ENCODE measurements around the gene FAM120A. TPM values are rescaled to one million over a fixed set of nuclear protein-coding genes. Genes with fewer than 3 reads are reported as not detected.

The FAM120A gene
- total RNA-seq, 1 experiment from 2014 or later: 70.5 TPM

DNA sequence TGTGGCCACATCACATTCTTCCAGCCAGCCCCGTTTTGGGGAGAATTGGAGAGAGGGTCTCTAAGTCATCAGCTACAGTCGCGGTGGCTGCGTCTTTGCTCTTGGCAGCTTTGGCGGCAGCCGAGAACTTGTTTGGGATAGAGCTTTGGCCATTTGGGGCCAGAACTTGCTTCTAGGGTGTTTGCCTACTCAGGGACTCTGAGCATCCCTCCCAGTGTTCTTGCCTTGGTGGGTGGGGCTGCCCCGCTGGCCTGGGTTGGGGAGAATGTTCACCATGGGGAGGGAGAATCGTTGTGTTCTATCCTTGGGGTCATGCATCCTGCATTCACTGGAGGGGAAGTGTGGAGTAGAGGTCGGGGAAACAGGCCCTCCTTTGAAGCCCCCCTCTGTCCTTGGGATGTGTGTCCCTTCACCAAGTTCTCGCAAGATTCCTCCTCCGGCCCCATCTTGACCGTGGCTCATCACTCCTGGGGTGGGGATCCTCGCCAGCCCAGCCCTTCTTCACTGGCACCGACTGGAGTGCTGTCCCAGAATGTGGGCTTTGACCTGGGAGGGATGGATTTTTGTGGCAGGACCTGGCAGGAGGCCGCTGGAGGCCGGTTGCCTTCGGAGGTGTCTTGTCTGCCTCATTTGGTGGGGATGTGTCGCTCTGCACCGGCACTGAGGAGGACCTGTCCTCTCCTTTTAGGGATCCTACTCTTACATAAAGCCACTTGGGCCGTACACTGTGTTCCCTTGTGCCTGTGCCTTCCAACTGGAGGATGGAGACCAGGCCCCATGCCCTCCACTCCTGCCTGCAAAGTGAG, 128.4 kb downstream of the FAM120A start:
- TF ChIP-seq POLR2AphosphoS5 (IDR thresholded peaks at IDR 0.05; ENCODE audit: low read depth, low read length): no peak
- TF ChIP-seq, protein P1, sequence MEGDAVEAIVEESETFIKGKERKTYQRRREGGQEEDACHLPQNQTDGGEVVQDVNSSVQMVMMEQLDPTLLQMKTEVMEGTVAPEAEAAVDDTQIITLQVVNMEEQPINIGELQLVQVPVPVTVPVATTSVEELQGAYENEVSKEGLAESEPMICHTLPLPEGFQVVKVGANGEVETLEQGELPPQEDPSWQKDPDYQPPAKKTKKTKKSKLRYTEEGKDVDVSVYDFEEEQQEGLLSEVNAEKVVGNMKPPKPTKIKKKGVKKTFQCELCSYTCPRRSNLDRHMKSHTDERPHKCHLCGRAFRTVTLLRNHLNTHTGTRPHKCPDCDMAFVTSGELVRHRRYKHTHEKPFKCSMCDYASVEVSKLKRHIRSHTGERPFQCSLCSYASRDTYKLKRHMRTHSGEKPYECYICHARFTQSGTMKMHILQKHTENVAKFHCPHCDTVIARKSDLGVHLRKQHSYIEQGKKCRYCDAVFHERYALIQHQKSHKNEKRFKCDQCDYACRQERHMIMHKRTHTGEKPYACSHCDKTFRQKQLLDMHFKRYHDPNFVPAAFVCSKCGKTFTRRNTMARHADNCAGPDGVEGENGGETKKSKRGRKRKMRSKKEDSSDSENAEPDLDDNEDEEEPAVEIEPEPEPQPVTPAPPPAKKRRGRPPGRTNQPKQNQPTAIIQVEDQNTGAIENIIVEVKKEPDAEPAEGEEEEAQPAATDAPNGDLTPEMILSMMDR (IDR thresholded peaks at IDR 0.05): no peak
- no peak for TF ChIP-seq TCF7L2 (IDR thresholded peaks at IDR 0.05; ENCODE audit: low read depth, low read length)
- TF ChIP-seq, protein P2, sequence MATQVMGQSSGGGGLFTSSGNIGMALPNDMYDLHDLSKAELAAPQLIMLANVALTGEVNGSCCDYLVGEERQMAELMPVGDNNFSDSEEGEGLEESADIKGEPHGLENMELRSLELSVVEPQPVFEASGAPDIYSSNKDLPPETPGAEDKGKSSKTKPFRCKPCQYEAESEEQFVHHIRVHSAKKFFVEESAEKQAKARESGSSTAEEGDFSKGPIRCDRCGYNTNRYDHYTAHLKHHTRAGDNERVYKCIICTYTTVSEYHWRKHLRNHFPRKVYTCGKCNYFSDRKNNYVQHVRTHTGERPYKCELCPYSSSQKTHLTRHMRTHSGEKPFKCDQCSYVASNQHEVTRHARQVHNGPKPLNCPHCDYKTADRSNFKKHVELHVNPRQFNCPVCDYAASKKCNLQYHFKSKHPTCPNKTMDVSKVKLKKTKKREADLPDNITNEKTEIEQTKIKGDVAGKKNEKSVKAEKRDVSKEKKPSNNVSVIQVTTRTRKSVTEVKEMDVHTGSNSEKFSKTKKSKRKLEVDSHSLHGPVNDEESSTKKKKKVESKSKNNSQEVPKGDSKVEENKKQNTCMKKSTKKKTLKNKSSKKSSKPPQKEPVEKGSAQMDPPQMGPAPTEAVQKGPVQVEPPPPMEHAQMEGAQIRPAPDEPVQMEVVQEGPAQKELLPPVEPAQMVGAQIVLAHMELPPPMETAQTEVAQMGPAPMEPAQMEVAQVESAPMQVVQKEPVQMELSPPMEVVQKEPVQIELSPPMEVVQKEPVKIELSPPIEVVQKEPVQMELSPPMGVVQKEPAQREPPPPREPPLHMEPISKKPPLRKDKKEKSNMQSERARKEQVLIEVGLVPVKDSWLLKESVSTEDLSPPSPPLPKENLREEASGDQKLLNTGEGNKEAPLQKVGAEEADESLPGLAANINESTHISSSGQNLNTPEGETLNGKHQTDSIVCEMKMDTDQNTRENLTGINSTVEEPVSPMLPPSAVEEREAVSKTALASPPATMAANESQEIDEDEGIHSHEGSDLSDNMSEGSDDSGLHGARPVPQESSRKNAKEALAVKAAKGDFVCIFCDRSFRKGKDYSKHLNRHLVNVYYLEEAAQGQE (IDR thresholded peaks at IDR 0.05; ENCODE audit: insufficient read depth in 1 of 2, low read depth in 2 of 2, low read length in 1 of 2): no peak
- TF ChIP-seq SIN3A (IDR thresholded peaks at IDR 0.05; ENCODE audit: borderline replicate concordance, insufficient read depth, low read depth, low read length): no peak
- Histone ChIP-seq H3K9me3 (ENCODE audit: control insufficient read depth, insufficient read depth, low read depth, low read length) (no peaks in the 10 kb centered on the region; the same call in 1 of the 2 replicates), H3K27ac (ENCODE audit: low read length) (no peak overlapping the region), H3K4me3 (ENCODE audit: low read depth in 2 of 2, low read length in 2 of 2) (no peak overlapping the region), H3K4me1 (ENCODE audit: control insufficient read depth, insufficient read depth, low read length) (peaks cover 10% of the 10 kb centered on the region), H3K27me3 (ENCODE audit: control insufficient read depth, insufficient read depth, low read length) (no peaks in the 10 kb centered on the region), H3K36me3 (ENCODE audit: control insufficient read depth, insufficient read depth, low read length) (no peaks in the 10 kb centered on the region; the same call in 1 of the 2 replicates)
- intact Hi-C loops (cut with micrococcal nuclease; ENCODE audit: unreplicated experiment) (no loop called here), in situ Hi-C loops (cut with HindIII; ENCODE audit: low pct_unique_long_range_greater_than_20kb, low sequenced_read_pairs) (no loop called here)
- ATAC-seq: no peak
- CTCF ChIA-PET: no interaction called here
- no TSS peak for BruUV-seq (replicated peaks)
- POLR2A ChIA-PET: no interaction called here
- no peak for DNase-seq (ENCODE audit: low read depth, low spot score)

DNA sequence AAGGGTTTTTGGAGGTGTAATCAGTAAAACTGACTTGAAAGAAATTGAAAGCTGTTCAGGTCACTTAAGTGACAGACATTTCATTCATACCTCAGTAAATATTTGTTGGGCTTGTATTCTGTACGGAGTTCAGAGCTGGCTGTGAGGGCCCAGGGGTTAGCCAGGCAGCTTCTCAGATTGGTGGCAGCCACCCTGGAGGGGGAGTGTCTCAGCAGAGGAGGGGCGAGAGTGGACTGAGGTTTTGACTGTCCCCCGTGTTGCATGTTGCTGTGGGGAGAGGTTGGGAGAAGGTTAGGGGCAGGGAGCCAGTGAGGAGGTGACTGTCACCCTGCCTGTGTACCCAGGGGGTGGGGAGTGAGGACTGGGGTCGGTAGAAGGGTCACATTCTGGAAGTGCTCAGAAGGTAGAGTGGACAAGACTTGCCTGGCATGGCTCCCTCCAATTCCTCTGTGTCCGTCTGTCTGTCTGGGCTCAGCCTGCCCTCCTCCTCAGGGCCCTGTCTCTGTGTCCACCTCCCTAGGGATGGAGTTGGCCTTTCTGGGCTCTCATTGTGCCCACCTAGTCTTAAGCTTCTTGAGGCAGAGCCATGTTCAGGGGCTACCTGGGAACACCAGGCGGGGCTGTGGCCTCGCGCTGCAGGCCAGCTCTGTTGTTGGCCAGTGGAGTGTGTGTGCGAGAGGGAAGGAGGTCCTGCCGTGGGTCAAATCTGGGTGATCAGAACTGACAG, 129.3 kb downstream of the FAM120A start:
- ChIA-PET CTCF (no interaction called here), POLR2A (no interaction called here)
- BruUV-seq (replicated peaks): no TSS peak
- Histone ChIP-seq H3K4me3 (ENCODE audit: low read depth in 2 of 2, low read length in 2 of 2) (no peak overlapping the region), H3K27ac (ENCODE audit: low read length) (no peak overlapping the region), H3K27me3 (ENCODE audit: control insufficient read depth, insufficient read depth, low read length) (no peaks in the 10 kb centered on the region), H3K4me1 (ENCODE audit: control insufficient read depth, insufficient read depth, low read length) (peaks cover 10% of the 10 kb centered on the region), H3K9me3 (ENCODE audit: control insufficient read depth, insufficient read depth, low read depth, low read length) (no peaks in the 10 kb centered on the region; the same call in 1 of the 2 replicates), H3K36me3 (ENCODE audit: control insufficient read depth, insufficient read depth, low read length) (no peaks in the 10 kb centered on the region; the same call in 1 of the 2 replicates)
- DNase-seq (ENCODE audit: low read depth, low spot score) (no peak), ATAC-seq (no peak)
- intact Hi-C loops (cut with micrococcal nuclease; ENCODE audit: unreplicated experiment) (no loop called here), in situ Hi-C loops (cut with HindIII; ENCODE audit: low pct_unique_long_range_greater_than_20kb, low sequenced_read_pairs) (no loop called here)
- TF ChIP-seq POLR2AphosphoS5 (IDR thresholded peaks at IDR 0.05; ENCODE audit: low read depth, low read length): no peak
- TF ChIP-seq TCF7L2 (IDR thresholded peaks at IDR 0.05; ENCODE audit: low read depth, low read length): no peak
- TF ChIP-seq, protein P2 (IDR thresholded peaks at IDR 0.05; ENCODE audit: insufficient read depth in 1 of 2, low read depth in 2 of 2, low read length in 1 of 2): no peak
- TF ChIP-seq, protein P1 (IDR thresholded peaks at IDR 0.05): no peak
- no peak for TF ChIP-seq SIN3A (IDR thresholded peaks at IDR 0.05; ENCODE audit: borderline replicate concordance, insufficient read depth, low read depth, low read length)
